ENCODE measurements around the gene ABCA13.

The ABCA13 gene

DNA sequence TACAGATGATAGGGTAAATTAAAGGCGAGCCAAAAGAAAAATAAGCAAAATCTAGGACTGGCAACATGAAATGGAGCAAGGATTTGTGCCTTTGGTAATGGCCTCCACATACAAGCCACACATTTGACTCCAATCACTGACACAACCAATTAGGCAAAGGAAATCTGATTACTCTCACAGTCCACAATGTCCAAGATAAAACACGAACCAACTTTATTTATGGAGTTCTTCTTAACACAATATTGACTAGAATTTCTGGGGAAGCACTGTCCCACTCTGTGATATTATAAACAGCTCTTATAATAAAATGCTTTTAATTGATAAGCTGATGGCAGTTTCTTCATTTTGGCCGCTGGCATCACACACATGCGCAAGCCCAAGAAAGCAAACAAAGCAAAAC lies 334.2 kb downstream of the ABCA13 start:
- DNase-seq (ENCODE audit: low spot score) (no peak), FAIRE-seq (no peak)

DNA sequence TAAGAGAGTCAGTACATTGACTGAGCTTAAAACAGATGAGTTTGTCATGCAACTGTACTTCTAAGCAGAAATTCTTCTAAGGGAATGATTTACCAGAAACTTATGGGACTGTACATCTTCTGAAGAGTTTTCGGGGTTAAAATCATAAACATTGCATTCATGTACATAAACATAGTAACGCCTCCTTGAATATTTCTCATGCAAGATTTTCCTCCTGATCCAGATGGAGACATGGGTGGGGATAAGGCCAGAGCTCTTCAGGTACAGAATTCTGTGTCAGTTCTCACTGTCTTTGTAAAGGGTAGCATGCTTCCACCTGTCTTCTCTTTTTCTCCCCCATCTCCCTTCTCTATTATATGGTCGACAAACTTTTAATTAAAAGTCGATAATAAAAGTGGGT lies 335.3 kb downstream of the ABCA13 start:
- FAIRE-seq (no peak), DNase-seq (ENCODE audit: low spot score) (no peak)

GRCh38 chr7:48511080-48511479 lies 339.8 kb downstream of the ABCA13 start:
- DNase-seq (ENCODE audit: low spot score): no peak
- no peak for FAIRE-seq

DNA sequence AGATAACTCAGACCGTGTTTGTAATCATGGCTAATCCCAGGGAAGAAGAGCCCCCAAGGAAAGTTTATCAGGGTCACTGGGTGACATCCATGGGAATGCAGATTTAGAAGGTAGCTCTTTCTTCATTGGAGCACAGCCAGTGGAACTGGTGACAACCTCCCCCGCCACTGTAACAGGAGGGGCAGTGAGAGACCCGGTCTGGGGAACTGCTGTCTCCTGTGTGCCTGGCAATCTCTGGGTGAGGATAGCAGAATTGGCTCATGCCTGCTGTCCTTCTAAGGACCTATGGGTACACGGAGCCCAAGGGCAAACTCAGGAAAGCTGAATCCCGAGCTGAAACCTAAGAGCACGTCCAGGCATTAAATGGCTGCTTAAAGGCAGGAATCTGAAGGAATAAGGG lies 341.6 kb downstream of the ABCA13 start:
- DNase-seq (ENCODE audit: low spot score) (no peak), FAIRE-seq (no peak)

DNA sequence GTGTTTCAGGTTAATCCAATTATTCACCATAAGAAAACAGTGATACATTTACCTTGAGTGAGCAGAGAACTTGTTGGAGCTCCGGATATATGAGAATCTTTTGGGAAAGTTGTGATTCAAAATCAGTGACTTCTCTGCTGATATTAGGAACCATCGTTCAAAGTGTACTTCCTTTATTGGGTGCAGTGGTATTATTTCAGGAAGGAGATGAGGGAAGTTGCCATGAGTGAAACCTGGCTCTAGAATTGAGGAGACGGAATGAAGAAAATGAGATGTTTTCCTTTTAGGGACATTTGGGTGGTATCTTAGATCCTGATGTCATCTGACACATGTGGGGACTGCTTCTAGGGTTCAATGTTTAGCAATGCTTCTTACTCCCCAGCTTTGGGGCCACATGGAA lies 343.9 kb downstream of the ABCA13 start:
- DNase-seq (ENCODE audit: low spot score) (no peak), FAIRE-seq (no peak)

- DNase-seq (ENCODE audit: low spot score): no peak
- no peak for FAIRE-seq
Measured at GRCh38 chr7:48518092-48518491, 346.8 kb downstream of the ABCA13 start.

GRCh38 chr7:48522692-48523091 lies 351.4 kb downstream of the ABCA13 start:
- FAIRE-seq (no peak), DNase-seq (ENCODE audit: low spot score) (no peak)

GRCh38 chr7:48525736-48526732 lies 354.8 kb downstream of the ABCA13 start:
- FAIRE-seq (no peak), DNase-seq (ENCODE audit: low spot score) (no peak)

GRCh38 chr7:48528646-48529045 lies 357.4 kb downstream of the ABCA13 start:
- no peak for DNase-seq (ENCODE audit: low spot score)
- FAIRE-seq: no peak

GRCh38 chr7:48537561-48537960 lies 366.3 kb downstream of the ABCA13 start:
- FAIRE-seq: no peak
- DNase-seq (ENCODE audit: low spot score): peak; percentile 59

- DNase-seq (ENCODE audit: low spot score) (no peak), FAIRE-seq (no peak)
Measured at GRCh38 chr7:48540746-48541145, 369.5 kb downstream of the ABCA13 start.

DNA sequence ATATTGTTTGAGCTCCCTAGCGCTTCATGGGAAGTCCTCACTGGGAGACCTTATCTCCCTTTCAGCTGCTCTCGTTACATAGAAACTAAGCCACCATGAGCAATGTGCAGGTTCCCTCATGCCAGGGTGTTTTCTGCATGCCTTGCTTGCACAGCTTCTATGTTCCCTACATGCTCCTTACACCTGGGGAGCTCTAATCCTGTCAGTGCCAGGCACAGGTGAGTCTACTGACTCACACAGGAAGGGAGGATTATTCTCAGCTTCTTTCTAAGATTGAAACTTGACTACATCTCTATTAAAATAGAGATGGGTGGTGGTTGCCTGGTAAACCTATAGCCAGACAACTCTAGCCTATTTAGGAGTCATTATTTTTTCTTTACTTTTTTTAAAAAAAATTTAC lies 377.4 kb downstream of the ABCA13 start:
- DNase-seq (ENCODE audit: low spot score) (no peak), FAIRE-seq (no peak)

GRCh38 chr7:48551652-48552051 lies 380.4 kb downstream of the ABCA13 start:
- FAIRE-seq: no peak
- DNase-seq (ENCODE audit: low spot score): no peak

DNA sequence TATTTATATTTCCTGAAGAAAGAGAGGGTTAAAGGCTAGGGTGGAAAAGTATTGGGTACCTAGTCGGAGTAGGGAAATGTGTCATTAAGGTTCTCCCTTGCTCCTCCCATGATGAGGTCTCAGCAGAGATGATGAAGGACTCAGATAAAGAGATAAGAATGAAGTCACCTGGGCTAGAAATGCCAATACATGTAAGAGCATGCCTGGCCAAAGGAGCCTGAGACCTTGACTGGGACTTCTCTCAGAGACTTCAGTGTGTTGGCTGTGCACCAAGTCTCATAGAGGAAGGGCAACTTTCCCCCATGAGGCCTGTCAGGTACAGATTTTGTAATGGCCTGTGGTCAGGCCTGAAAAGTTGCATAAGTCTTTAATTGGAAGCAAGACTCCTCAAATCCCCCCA lies 392.1 kb downstream of the ABCA13 start:
- no peak for FAIRE-seq
- no peak for DNase-seq (ENCODE audit: low spot score)

DNA sequence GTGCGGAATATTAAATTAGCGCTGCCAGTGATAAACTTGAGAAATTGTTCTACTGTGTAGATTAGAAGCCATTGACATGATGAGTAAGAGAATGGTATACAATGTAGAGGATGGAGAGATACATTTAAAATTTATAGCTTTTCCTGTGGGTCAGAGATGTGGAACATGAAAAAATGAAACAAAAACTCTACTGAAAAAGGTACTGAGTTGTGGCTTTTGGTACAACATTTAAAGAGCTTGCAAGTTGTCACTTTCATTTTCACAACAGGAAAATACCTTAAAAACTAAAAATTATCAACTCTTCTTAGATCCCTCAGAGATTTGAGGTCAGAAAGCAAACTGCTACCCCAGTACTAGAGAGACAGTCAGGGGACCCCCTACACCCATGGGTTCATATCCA lies 404.3 kb downstream of the ABCA13 start:
- DNase-seq (ENCODE audit: low spot score) (no peak), FAIRE-seq (no peak)

DNA sequence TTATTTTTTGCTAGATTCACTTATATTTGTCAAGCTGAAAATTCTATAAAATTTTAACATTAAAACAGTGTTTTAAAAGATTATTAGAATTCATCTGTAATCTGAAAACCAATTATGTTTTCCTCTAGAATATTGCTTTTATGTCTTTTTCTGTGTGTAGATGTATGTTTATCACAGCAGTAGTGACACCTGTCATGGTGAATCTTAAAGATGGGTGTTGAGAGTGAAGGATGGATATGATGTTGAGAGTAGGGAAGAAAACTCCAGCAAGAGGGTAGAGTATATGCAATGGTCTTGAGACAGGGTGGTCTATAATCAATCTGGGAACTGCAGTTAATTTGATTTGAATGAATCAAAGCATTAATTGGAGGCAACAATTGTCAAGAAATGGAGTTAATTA lies 416.2 kb downstream of the ABCA13 start:
- no peak for DNase-seq (ENCODE audit: low spot score)
- FAIRE-seq: no peak

- no peak for FAIRE-seq
- DNase-seq (ENCODE audit: low spot score): no peak
Measured at GRCh38 chr7:48594349-48594748, 423.1 kb downstream of the ABCA13 start.

DNA sequence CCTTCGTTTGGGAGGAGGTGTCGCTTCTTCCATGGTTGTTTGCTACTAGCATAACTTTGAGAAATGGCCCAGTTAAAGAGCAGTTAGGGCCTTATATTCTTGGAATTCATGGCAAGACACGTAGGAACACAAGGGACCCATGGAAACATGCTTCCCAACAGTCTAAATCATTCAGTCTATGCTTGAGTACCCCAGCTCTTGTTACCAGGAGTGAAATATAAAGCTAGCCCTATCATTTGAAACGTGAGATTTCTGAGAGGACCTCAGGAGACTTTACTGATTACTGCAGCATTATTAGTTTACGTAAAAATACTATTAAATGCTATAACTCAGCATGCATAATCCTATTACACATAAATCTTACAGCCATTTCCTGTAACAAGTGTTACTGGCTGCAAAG lies 424.5 kb downstream of the ABCA13 start:
- FAIRE-seq: no peak
- no peak for DNase-seq (ENCODE audit: low spot score)

GRCh38 chr7:48610705-48611104 lies 439.4 kb downstream of the ABCA13 start:
- FAIRE-seq: no peak

GRCh38 chr7:48611993-48612392 lies 440.7 kb downstream of the ABCA13 start:
- no peak for DNase-seq (ENCODE audit: low spot score)
- no peak for FAIRE-seq

More at GRCh38 chr7:48610705-48611104, 439.4 kb downstream of the ABCA13 start:
- DNase-seq (ENCODE audit: low spot score): no peak

DNA sequence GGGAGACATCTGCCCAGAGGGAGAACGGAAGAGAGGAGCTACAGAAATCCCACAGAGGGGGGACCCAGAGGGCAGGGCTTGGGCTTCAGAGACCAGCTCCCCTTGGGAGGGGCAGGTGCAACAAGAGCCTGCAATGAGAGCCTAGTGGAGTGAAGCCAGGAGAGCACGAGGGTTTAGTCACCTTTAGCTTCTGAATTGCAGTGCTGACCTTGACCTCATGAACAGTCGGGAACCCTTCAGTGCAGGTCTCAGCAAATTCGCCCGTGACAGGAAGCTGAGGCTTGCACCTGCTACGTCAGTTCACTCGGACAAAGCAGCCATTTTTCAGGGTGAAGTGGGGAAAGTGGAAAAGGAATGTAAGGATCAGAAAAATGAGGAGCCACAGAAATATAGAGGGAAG lies 446.2 kb downstream of the ABCA13 start:
- FAIRE-seq (no peak), DNase-seq (ENCODE audit: low spot score) (no peak)

- FAIRE-seq (no peak), DNase-seq (ENCODE audit: low spot score) (no peak)
Measured at GRCh38 chr7:48617993-48618392, 446.7 kb downstream of the ABCA13 start.

DNA sequence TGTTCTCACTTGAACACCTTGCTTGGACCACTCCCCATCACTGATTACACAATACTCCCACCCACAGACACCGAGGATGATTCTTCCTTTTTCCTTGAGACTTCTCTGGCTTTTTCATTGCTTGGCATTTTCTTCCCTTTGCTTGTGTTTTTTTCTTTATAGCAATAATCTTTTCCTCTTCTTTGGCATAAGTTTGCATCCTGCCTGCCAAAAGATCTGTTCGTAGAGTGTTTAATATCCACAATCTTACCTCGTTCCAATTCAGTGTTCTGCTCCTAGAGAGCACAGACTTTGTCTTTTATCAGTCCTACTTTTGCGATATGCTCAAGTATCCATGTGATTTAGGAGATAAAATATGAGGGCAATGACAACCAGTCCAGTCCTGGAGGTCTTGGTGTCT lies 449.8 kb downstream of the ABCA13 start:
- FAIRE-seq (no peak), DNase-seq (ENCODE audit: low spot score) (no peak)

Measured in RCC 7860 (cell line).